Stomach (tissue), 4 donors: Measurements from ENCODE around the gene RMDN3.

Experiments
- CTCF ChIP-seq, 7 experiments: fragments of 450-650 bp in 4 of 7; fragments of 200-600 bp in 3 of 7; sonication (generic) in 3 of 7; IDR thresholded peaks; one replicate each; pipeline ENCODE4 v1.5.1; 2016 to 2019; ENCODE audit warnings: antibody characterized with exemption in 7 of 7, control low read depth in 2 of 7, mild to moderate bottlenecking in 1 of 7
- POLR2A ChIP-seq, 4 donors: fragments of 450-650 bp; IDR thresholded peaks; one replicate each; pipeline ENCODE4 v1.6.1; 2016; ENCODE audit warnings: antibody characterized with exemption in 4 of 4, control low read depth in 2 of 4, mild to moderate bottlenecking in 1 of 4, moderate library complexity in 1 of 4
- POLR2AphosphoS5 ChIP-seq, 3 donors: sonication (generic); formaldehyde crosslinking; IDR thresholded peaks; one replicate each; pipeline ENCODE4 v1.6.1; 2016; ENCODE audit warnings: antibody characterized with exemption in 3 of 3

GRCh38 chr15:40716165-40716564 lies 38.9 kb downstream of the RMDN3 start:
- TF ChIP-seq CTCF (IDR thresholded peaks at IDR 0.05) (no peak), POLR2A (IDR thresholded peaks at IDR 0.05) (no peak), POLR2AphosphoS5 (IDR thresholded peaks at IDR 0.05) (no peak)
